ENCODE measurements around the gene RNF31. TPM values are rescaled to one million over a fixed set of nuclear protein-coding genes. Genes with fewer than 3 reads are reported as not detected.
"Not testable (repeated sequence)": the region's sequence is repeated elsewhere in the genome, so short reads cannot be mapped to it uniquely, and the experiment has no call there.

RNF31 gene
- 10 to 100 TPM; 36.9 to 49.6 (median 39.3) TPM for polyA plus RNA-seq

DNA sequence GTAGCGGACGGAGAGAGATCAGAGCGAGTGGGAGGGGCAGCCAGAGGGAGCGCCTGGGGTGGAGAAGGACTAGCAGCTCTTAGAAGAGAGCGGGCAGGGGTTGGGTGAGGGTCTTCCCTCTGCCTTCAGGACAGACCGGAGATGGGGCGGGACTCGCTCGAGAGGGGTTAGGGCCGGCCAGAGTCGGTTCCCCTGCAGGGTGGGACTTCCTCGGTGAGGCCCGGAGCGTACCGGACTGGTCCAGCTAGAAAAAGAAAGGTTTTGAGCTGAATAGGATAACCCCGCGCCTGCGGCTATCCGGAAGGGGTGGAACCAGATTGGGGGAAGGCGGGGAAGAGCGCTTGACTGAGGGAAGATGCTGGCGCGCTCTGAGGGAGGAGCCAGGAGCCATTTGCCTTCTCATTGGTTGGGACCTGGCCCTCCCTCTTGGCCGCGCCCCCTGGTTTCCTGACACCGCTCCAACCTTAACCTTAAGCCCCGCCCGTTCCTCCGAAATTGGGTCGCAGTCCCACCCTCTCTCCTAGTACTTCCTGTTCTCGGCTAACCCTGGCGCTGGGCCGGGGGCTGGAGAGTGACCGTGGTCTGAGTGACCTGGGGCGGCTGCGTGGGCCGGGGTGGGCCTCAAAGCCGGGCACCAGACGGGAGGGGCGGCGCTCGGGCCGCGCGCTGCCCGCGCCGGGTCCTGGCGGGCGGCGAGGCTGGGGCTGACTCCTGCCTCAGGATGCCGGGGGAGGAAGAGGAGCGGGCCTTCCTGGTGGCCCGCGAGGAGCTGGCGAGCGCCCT lies at the start of gene RNF31:
RNF31 (plus strand) TSS at position 521 of the 783 bp plus-strand sequence; CDS start at position 722, 201 bp downstream.
- peak within 1 kb of the TSS; percentile 51 for H3K27ac ChIP-seq (ENCODE audit: low read depth, low read length)
- 0 to 1% (median 1%) methylated on average over 42 to 57 of the region's 57 CpGs for WGBS, 3 donors

DNA sequence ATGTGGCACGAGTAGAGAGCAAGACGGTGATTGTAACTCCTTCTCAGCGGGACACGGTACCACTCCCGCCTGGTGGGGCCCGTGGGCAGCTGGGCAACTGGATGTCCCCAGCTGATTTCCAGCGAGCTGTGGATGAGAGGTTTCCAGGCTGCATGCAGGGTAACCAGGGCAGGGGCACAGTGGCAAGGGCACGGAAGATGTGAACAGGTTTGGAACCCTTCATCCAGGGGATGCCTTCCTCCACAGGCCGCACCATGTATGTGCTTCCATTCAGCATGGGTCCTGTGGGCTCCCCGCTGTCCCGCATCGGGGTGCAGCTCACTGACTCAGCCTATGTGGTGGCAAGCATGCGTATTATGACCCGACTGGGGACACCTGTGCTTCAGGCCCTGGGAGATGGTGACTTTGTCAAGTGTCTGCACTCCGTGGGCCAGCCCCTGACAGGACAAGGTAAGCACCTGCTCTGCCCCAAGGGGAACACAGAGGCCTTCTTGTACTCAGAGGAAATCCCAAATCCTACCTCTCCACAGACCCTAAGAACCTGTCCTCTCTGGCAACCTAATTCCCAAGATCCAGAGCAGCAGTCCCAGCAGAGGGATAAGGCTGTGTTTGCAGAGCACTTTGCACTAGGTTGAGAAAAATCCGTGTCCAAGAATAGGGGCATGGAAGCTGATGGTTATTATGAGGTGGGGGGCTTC lies 48.9 kb upstream of the RNF31 start:
- no peak overlapping the region for H3K27ac ChIP-seq (ENCODE audit: low read depth, low read length)
- WGBS, 3 donors = 92 to 95% (median 94%) methylated on average over 16 of the region's 16 CpGs

- no peak overlapping the region for H3K27ac ChIP-seq (ENCODE audit: low read depth, low read length)
- WGBS, 3 donors = 44 to 88% (median 73%) methylated on average over 17 of the region's 17 CpGs
Observed at GRCh38 chr14:24098927-24099813, 48.1 kb upstream of the RNF31 start.

DNA sequence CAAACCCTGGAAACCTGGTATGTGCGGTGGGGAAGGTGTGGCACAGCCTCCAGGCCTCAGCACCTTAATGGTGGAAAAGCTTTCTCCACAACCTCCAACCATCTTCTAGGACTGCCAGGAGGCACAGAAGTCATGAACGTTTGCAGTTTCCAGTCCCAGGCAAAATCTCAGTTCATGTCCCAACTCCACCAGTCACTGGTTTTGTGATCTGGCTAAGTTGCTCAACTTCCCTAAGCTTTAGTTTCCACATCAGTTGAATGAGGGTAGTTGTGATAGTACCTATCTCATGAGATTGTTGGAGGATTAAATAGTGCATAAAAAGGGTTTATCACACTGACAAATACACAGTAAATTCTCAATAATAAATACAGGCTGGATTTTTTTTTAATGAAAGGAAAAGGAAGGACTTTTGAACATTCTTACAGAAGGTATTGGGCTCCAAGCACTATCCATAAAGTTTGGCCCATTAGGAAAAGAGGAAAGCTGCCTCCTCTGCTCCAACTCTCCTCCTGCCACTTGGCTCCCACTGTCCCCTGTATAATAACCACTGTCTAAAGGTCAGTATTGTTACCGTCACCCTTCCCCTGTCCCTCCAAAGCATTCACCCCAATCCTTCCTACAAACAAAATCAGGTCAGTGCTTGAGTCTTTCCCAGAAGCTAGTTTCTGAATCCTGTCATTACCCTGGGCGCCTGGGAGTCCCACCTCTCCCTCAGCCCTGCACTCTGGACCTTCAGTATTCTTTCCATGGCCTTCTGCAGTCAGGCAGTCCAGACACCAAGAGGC lies 46.9 kb upstream of the RNF31 start:
- 80 to 81% (median 80%) methylated on average over 4 of the region's 4 CpGs for WGBS, 3 donors
- H3K27ac ChIP-seq (ENCODE audit: low read depth, low read length) = no peak overlapping the region

DNA sequence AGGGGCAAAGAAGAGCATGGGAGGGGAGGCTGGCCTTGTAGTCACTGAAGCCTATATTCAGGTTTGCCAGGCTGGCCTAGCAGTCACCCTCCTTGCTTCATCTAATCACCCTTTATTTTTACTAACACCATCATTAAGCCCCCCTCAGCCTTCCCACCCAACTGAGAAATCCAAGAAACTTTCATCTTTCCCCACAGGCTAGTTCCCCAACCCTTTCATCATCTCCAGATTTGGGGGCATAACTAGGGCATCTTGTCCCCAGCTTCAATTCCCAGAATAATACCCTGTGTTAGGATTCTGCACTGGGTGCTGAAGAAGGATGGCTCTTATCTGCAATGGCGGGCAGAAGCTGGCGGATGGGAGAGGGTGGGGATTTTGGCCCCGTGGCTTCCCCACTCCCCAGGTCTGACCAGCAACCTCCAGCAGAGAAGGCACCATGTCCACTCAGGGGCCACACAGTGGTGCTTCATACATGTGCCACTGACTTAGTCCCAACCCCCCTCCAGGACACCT lies 46.3 kb upstream of the RNF31 start:
- 81 to 94% (median 91%) methylated on average over 3 of the region's 3 CpGs for WGBS, 3 donors
- H3K27ac ChIP-seq (ENCODE audit: low read depth, low read length) = no peak overlapping the region

- H3K27ac ChIP-seq (ENCODE audit: low read depth, low read length) = no peak overlapping the region
- WGBS, 3 donors = 78 to 93% (median 90%) methylated on average over 7 of the region's 7 CpGs
Observed at GRCh38 chr14:24102357-24103048, 44.8 kb upstream of the RNF31 start.

DNA sequence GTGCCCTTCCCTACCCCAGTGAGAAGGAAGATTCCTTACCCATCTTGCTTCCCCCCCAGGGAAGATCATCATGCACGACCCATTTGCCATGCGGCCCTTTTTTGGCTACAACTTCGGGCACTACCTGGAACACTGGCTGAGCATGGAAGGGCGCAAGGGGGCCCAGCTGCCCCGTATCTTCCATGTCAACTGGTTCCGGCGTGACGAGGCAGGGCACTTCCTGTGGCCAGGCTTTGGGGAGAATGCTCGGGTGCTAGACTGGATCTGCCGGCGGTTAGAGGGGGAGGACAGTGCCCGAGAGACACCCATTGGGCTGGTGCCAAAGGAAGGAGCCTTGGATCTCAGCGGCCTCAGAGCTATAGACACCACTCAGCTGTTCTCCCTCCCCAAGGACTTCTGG lies 43.8 kb upstream of the RNF31 start:
- no peak overlapping the region for H3K27ac ChIP-seq (ENCODE audit: low read depth, low read length)
- 92 to 95% (median 93%) methylated on average over 13 of the region's 13 CpGs for WGBS, 3 donors

- not testable (repeated sequence) for H3K27ac ChIP-seq (ENCODE audit: low read depth, low read length)
- whole genome bisulfite sequencing, 3 donors = 93 to 95% (median 94%) methylated on average over 8 of the region's 8 CpGs
Observed at GRCh38 chr14:24105609-24106239, 41.6 kb upstream of the RNF31 start.

GRCh38 chr14:24106672-24107271 lies 40.5 kb upstream of the RNF31 start:
- WGBS, 3 donors = 80 to 93% (median 85%) methylated on average over 4 of the region's 4 CpGs
- no peak overlapping the region for H3K27ac ChIP-seq (ENCODE audit: low read depth, low read length)

GRCh38 chr14:24108336-24108874 lies 38.9 kb upstream of the RNF31 start:
- H3K27ac ChIP-seq (ENCODE audit: low read depth, low read length) = no peak overlapping the region
- WGBS, 3 donors = 37 to 54% (median 50%) methylated on average over 5 of the region's 5 CpGs

GRCh38 chr14:24110060-24110459 lies 37.2 kb upstream of the RNF31 start:
- 72 to 79% (median 76%) methylated on average over 9 of the region's 9 CpGs for WGBS, 3 donors
- H3K27ac ChIP-seq (ENCODE audit: low read depth, low read length) = no peak overlapping the region

GRCh38 chr14:24110523-24110922 lies 36.8 kb upstream of the RNF31 start:
- no peak overlapping the region for H3K27ac ChIP-seq (ENCODE audit: low read depth, low read length)
- WGBS, 3 donors = 11 to 71% (median 40%) methylated on average over 1 of the region's 1 CpG

DNA sequence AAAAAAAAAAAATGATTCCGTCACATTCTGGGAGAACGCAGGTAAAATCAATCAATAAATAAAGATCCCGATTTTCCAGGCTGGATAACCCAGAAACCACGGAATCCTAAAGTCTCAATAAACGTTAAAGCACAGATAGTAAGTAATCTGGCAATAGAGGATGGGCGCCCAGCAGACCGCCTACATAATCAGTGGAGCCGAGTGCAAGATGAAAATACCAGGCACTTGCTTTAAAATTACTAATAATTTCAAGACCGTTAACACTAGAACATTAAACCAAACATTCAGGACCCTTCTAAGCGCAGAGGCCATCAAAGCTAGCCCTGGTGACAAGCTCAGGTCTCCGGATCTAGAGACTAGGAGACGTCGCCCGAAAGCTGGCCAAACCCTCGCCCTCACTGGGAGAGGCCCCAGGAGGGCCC lies 33.9 kb upstream of the RNF31 start:
- WGBS, 3 donors = 12 to 24% (median 23%) methylated on average over 15 of the region's 15 CpGs
- H3K27ac ChIP-seq (ENCODE audit: low read depth, low read length) = peak overlapping the region; percentile 99

GRCh38 chr14:24113801-24114531 lies 33.3 kb upstream of the RNF31 start:
- WGBS, 3 donors = 0 to 2% (median 1%) methylated on average over 42 of the region's 42 CpGs
- peak overlapping the region; percentile 99 for H3K27ac ChIP-seq (ENCODE audit: low read depth, low read length)

- 0% methylated on average over 65 of the region's 65 CpGs for WGBS, 3 donors
- peak within 1 kb of the TSS; percentile 99 for H3K27ac ChIP-seq (ENCODE audit: low read depth, low read length)
Observed at GRCh38 chr14:24114532-24115421, 32.5 kb upstream of the RNF31 start, which contains the start of the genes DCAF11 and NRL. TSS of gene DCAF11 (plus strand) at chr14:24114777. CDS start at chr14:24115595, 818 bp downstream. TSS of gene NRL (minus strand) at chr14:24114949. CDS start at chr14:24082848, 32,101 bp downstream.
